SIG-M5 (cell line): Measurements from ENCODE around the gene SPINDOC.
"Not testable (repeated sequence)": the region's sequence is repeated elsewhere in the genome, so short reads cannot be mapped to it uniquely, and the experiment has no call there.

Experiments used
- DNase-seq: peaks from one replicate; lab custom pipeline; 2025; lab: John Stamatoyannopoulos, UW

Gene SPINDOC, protein sequence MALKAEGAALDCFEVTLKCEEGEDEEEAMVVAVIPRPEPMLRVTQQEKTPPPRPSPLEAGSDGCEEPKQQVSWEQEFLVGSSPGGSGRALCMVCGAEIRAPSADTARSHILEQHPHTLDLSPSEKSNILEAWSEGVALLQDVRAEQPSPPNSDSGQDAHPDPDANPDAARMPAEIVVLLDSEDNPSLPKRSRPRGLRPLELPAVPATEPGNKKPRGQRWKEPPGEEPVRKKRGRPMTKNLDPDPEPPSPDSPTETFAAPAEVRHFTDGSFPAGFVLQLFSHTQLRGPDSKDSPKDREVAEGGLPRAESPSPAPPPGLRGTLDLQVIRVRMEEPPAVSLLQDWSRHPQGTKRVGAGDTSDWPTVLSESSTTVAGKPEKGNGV

DNA sequence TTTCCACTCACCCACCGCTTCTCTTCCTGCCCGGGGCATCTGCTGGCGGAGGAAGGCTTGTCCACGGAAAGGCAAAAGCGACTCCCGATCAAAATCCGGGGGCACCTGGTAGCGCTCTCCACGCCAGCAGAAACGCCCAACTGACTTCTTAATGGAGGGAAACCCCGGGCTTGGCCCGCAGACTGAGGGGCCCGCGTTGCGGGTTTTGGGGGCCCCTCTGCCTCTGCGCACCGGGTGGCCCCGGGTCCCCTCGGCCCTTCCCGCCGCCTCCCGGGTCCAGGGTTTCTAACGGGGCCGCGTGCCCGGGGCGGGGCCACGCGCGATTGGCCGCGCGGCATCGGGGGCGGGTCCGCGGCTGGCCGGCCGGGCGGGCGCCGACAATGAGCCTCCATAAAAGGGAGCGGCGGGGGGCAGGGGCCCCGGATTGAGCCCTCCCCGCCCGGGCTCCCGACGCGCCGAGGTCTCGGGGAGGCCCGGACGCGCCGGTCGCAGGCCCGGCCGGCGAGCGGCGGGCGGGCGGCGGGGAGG is at the start of gene SPINDOC:
TSS of gene SPINDOC (plus strand) at position 422 of the 528 bp plus-strand sequence. CDS start 231 bp downstream, outside the sequence.
- DNase-seq: no peak

- no peak for DNase-seq
These were observed 49.5 kb upstream of the SPINDOC start for GRCh38 chr11:63763496-63764339.

DNA sequence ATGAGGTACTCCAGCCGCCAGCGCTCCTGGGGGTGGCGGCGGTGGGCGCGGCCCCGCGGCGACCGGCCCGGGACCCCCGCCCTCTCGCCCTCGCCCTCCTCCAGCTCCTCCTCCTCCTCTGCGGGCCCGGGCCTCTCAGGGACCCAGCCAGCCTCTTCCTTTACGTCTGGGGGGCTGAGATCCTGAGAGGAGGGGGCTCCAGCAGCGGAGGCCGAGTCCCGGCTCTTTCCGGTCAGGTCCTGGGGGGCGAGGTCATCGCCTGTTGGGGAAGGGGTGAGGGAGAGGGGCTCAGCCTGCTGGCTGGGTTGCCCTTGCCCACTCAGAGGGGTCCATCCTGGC is 48.9 kb upstream of the SPINDOC start:
- DNase-seq: no peak

GRCh38 chr11:63764679-63765647 is 48.3 kb upstream of the SPINDOC start:
- DNase-seq: no peak

DNA sequence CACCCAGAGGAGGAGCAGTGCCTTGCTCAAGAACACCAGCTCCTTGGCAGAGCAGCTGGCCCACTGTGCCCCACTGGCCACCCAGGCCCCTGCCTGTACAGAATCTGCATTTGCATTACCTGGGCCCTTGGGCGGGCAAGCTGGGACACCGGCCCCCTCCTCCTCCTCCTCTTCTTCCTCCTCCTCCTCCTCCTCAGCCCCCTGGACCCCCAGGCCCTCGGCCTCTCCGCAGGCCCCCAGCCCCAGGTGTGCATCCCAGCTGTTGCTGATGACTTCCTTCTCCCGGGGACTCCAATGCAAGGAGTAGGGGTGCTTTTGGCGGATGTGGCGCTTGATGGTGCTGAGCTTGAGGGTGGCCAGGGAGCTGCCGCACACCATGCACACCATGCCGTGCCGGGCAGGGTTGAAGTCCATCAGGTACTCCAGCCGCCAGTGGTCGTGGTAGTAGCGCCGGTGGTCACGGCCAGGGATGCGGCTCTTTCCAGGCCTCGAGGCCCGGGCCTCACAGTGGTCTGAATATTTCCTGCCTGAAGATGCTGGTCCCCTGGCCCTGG is 47.5 kb upstream of the SPINDOC start:
- no peak for DNase-seq

DNA sequence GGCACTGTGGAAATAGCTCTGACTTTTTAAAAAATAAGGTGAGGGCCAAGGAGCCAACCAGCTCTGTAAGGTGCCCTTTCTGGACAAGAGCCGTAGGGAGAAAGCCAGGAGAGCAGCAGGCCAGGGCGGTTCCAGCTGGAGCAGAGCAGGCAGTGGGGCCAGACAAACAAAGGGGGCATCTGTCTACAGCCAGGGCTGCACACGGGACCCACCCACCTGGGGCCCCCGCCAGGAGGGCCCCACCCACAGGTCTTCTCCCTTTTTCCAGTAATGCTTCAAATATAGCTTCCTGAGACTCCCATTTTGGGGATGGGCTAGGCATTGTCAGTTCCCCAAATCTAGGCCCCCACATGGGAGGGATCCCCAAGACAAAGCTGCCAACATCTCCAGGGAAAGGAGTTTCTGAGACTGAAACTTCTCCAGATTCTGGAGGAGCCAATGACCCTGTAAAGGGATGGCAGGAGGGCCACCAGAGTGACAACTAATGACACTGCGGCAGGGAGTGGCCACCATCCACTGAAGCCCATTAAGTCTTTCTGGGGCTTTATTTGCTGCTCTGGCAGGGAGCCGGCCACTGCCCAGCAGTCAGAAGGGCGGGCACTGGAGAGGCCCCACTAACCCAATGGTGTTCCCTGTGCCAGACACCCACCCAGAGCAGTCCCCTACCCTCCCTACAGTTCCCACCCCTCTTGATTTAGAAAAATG is 46.6 kb upstream of the SPINDOC start:
- no peak for DNase-seq

- DNase-seq: no peak
These were observed 46.0 kb upstream of the SPINDOC start for GRCh38 chr11:63767267-63767564.

- DNase-seq: no peak
These were observed 45.6 kb upstream of the SPINDOC start for GRCh38 chr11:63767565-63768236.

DNA sequence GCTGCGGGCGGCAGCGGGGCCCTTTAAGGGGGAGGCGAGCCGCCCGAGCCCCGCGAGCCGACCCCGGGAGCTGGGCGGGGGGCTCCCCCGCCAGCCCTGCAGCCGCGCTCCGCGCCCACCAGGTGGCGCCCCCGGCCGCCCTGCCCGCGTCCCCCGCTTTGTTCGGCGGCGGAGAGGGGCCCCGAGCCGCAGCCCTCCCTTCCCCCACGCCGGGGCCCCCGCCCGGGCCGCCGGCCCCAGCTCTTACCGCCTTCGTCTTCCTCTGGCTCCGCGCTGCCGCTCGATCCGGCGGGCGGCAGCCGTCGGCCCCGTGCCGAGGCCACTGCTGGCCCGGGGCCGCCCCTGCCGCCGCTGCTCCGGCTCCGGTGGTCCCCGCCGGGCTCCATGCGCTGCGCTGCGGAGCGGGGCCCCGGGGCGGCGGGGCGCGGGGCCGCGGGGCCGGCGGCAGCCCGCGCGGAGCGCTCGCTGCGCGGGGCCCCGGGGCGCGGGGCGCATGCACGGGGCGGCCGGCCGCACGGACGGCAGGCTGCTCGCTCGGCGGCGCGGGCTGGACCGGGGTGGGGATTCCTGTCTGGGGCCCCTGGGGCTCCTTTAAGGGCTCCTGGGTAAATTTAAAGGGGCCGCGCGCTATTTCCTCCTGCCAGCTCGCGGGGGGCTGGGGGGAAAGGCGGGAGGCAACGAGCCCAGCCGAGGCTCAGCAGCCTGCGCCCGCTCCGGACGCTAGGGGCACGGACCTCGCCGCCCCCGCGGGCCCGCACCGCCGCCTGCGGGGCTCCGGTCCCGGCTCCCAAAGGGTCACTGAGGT is 44.8 kb upstream of the SPINDOC start, which contains the start of gene ZFTA:
TSS of gene ZFTA (minus strand) at position 539 of the 805 bp plus-strand sequence. CDS start at position 386, 153 bp downstream.
- no peak for DNase-seq

- DNase-seq: no peak
These were observed 44.1 kb upstream of the SPINDOC start for GRCh38 chr11:63769042-63769713.

DNA sequence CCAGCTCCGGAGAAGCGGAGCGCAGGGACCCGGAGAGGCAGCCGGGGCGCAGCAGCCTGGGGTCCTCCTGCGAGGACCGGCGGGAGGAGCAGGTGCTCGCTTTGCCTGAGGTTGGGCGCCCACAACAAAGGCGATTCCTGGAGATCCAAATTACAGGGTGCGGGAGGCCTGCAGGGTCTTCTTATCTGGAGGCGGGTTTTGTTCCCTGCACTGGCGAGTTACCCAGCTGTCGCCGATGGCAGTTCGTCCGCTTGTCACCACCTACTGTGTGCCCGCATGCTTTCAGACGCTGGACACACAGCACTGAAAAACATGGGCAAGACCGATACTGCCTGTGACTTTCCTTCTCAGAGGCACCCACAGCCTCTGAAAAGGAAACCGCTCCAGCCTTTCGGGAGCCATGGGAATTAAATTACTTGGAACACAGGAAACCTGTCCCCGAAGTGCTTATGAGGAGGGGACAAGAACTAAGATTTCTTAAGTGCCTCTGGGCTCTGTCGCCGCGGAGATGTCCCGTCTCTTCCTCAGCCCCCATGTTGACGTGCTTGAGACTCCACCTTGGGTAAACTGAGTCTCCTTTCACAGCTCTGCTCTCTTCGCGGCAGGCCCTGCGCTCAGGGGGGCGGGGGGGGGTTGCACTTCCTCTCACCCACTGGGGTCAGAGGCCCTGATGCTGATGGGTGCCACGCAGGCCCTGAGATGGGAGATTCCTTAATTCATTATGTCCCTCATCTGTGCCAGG is 43.4 kb upstream of the SPINDOC start:
- DNase-seq: no peak

- no peak for DNase-seq
These were observed 42.5 kb upstream of the SPINDOC start for GRCh38 chr11:63770763-63771162.

DNA sequence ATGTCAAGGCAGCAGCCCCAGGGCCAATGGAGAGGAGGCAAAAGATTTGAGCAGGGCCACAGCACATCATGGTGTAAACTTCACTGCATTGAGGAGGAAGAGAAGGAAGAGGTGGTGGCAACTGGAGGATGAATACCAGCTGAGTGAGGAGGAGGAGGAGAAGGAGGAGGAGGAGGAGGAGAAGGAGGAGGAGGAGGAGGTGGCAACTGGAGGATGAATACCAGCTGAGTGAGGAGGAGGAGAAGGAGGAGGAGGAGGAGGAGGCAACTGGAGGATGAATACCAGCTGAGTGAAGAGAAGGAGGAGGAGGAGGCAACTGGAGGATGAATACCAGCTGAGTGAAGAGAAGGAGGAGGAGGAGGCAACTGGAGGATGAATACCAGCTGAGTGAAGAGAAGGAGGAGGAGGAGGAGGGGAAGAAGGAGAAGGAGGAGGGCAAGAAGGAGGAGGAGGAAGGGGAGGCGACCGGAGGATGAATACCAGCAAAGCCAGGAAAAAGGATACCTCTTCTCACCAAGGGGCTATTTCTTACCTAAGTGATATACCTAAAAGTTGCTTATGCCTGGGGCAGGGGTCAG is 41.4 kb upstream of the SPINDOC start:
- DNase-seq: not testable (repeated sequence)

DNA sequence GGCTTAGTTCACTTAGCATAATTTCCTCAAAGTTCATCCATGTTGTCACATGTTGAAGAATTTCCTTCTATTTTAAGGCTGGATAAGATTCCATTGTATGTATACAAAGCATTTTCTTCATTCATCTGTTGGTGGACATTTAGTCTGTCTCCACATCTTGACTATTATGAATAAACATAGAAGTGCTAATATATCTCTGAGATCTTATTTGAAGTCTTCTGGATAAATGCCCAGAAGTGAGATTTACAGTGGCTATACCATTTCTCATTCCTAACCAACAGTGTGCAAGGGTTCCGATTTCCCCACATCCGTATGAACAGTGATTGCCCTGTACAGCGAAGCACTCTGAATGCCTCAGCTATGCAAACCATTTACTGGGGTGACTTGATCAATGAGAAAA is 38.1 kb upstream of the SPINDOC start:
- no peak for DNase-seq

GRCh38 chr11:63779039-63779438 is 34.2 kb upstream of the SPINDOC start:
- no peak for DNase-seq

DNA sequence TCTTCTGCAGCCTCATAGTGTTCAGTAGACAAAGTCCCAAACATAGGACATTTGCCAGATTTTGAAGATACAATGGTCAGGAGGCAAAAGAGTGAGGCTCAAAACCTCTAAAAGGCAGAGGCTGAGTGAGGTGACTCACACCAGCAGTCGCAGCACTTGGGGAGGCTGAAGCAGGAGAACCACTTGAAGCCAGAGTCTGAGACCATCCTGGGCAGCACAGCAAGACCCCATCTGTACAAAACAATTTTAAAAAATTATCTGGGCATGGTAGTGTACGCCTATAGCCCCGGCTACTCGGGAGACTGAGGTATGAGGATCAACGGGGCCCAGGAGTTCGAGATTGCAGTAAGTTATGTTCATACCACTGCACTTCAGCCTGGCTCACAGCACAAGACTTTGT is 30.5 kb upstream of the SPINDOC start:
- DNase-seq: no peak

GRCh38 chr11:63783925-63784592 is 29.2 kb upstream of the SPINDOC start:
- DNase-seq: no peak
